OCI-LY1 (cell line): ENCODE results near the gene RASA2.

Experiments
- H2AFZ ChIP-seq: fragments of 200-600 bp; sonication (generic), shearing (Covaris generic); 2 replicates; pipeline ENCODE4 v1.6.0; 2014; ENCODE audit warnings: antibody characterized with exemption, mild to moderate bottlenecking, low read length
- H3F3A ChIP-seq: fragments of 200-600 bp; sonication (generic), shearing (Covaris generic); 2 replicates; pipeline ENCODE4 v1.6.0; 2014; ENCODE audit warnings: mild to moderate bottlenecking, antibody characterized with exemption, low read length, moderate library complexity; ENCODE audit not compliant: insufficient read depth
- H3K27ac ChIP-seq: fragments of 200-600 bp; sonication (generic); 2 replicates; pipeline ENCODE4 v1.5.1; 2014; ENCODE audit warnings: low read length, mixed run types, mild to moderate bottlenecking, low read depth; ENCODE audit not compliant: poor library complexity, severe bottlenecking
- H3K27me3 ChIP-seq: fragments of 200-600 bp; sonication (generic); 2 replicates; pipeline ENCODE4 v1.6.0; 2014; ENCODE audit warnings: antibody characterized with exemption, mild to moderate bottlenecking, low read length, moderate library complexity; ENCODE audit not compliant: insufficient read depth
- H3K36me3 ChIP-seq: fragments of 200-600 bp; sonication (generic); 2 replicates; pipeline ENCODE4 v1.6.1; 2014; ENCODE audit warnings: mild to moderate bottlenecking, antibody characterized with exemption, low read length, moderate library complexity, mixed read lengths; ENCODE audit not compliant: insufficient read depth
- H3K4me1 ChIP-seq: fragments of 200-600 bp; sonication (generic); 2 replicates; pipeline ENCODE4 v1.5.1; 2014; ENCODE audit warnings: mild to moderate bottlenecking, low read length, moderate library complexity; ENCODE audit not compliant: insufficient read depth, severe bottlenecking
- H3K4me2 ChIP-seq: fragments of 200-600 bp; sonication (generic), shearing (Covaris generic); 2 replicates; pipeline ENCODE4 v1.6.1; 2014; ENCODE audit warnings: low read length
- H3K4me3 ChIP-seq: fragments of 200-600 bp; sonication (generic); 2 replicates; pipeline ENCODE4 v1.5.1; 2014; ENCODE audit warnings: low read length, low read depth, mild to moderate bottlenecking, mixed read lengths; ENCODE audit not compliant: poor library complexity, severe bottlenecking
- H3K79me2 ChIP-seq: fragments of 200-600 bp; shearing (Covaris generic); 2 replicates; pipeline ENCODE4 v1.6.1; 2016; ENCODE audit warnings: mixed run types, low read length, mixed read lengths; ENCODE audit not compliant: insufficient read depth
- H3K9ac ChIP-seq: fragments of 200-600 bp; sonication (generic), shearing (Covaris generic); 2 replicates; pipeline ENCODE4 v1.6.1; 2014; ENCODE audit warnings: mild to moderate bottlenecking, low read length, mixed read lengths
- H3K9me2 ChIP-seq: fragments of 200-600 bp; sonication (generic), shearing (Covaris generic); 2 replicates; pipeline ENCODE4 v1.6.1; 2014; ENCODE audit warnings: low read depth, mild to moderate bottlenecking, low read length, mixed read lengths
- H3K9me3 ChIP-seq: fragments of 200-600 bp; shearing (Covaris generic); 2 replicates; pipeline ENCODE4 v1.6.1; 2014; ENCODE audit warnings: low read length, mixed read lengths
- H4K20me1 ChIP-seq: fragments of 200-600 bp; sonication (generic), shearing (Covaris generic); 2 replicates; pipeline ENCODE4 v1.6.0; 2016; ENCODE audit warnings: mild to moderate bottlenecking, low read length; ENCODE audit not compliant: insufficient read depth
- EZH2 ChIP-seq: fragments of 200-600 bp; sonication (generic), shearing (Covaris generic); IDR thresholded peaks from 2 replicates; pipeline ENCODE4 v1.8.0; 2017; ENCODE audit warnings: borderline replicate concordance, mixed run types, mild to moderate bottlenecking, antibody characterized with exemption, low read length, moderate library complexity, mixed read lengths
- TF ChIP-seq, protein P1 (sequence below): fragments of 200-600 bp; sonication (generic), shearing (Covaris generic); IDR thresholded peaks from 2 replicates; pipeline ENCODE4 v1.5.1; 2017; ENCODE audit warnings: mild to moderate bottlenecking, antibody characterized with exemption, low read length, moderate library complexity, mixed read lengths

The RASA2 gene

DNA sequence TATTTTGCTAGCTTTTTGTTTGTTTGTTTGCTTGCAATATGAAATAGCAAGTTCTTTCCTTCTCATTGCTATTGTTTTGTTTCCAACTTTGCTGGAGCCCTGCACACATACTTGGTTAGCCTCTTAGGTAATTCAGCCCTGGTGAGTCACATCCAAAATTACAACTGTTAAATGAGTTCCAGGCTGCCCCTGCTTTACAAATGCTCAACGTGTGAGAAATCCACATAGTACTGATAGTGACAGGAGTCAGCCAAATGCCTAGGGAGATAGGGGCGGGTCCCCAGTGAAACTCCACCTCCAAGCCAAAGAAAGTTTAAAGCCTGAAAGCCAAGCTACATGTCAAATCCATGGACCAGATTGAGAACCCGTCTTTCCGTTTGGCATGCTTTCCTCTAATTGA is 169.9 kb downstream of the RASA2 start:
- Histone ChIP-seq H3K4me3 (no peak overlapping the region), H3K9me3 (peaks cover 19% of the 10 kb centered on the region), H3K27ac (no peak overlapping the region), H3K4me2 (no peak overlapping the region), H3K4me1 (no peaks in the 10 kb centered on the region), H3K27me3 (peaks cover 9% of the 10 kb centered on the region; the same call in 1 of the 2 replicates), H3K36me3 (no peaks in the 10 kb centered on the region; the same call in 1 of the 2 replicates), H3K9me2 (no peaks in the 10 kb centered on the region), H2AFZ (no peak overlapping the region), H4K20me1 (no peaks in the 10 kb centered on the region), H3F3A (no peaks in the 10 kb centered on the region), H3K9ac (no peak overlapping the region), H3K79me2 (no peaks in the 10 kb centered on the region)
- no peak for TF ChIP-seq EZH2
- TF ChIP-seq, protein P1, sequence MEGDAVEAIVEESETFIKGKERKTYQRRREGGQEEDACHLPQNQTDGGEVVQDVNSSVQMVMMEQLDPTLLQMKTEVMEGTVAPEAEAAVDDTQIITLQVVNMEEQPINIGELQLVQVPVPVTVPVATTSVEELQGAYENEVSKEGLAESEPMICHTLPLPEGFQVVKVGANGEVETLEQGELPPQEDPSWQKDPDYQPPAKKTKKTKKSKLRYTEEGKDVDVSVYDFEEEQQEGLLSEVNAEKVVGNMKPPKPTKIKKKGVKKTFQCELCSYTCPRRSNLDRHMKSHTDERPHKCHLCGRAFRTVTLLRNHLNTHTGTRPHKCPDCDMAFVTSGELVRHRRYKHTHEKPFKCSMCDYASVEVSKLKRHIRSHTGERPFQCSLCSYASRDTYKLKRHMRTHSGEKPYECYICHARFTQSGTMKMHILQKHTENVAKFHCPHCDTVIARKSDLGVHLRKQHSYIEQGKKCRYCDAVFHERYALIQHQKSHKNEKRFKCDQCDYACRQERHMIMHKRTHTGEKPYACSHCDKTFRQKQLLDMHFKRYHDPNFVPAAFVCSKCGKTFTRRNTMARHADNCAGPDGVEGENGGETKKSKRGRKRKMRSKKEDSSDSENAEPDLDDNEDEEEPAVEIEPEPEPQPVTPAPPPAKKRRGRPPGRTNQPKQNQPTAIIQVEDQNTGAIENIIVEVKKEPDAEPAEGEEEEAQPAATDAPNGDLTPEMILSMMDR = no peak

DNA sequence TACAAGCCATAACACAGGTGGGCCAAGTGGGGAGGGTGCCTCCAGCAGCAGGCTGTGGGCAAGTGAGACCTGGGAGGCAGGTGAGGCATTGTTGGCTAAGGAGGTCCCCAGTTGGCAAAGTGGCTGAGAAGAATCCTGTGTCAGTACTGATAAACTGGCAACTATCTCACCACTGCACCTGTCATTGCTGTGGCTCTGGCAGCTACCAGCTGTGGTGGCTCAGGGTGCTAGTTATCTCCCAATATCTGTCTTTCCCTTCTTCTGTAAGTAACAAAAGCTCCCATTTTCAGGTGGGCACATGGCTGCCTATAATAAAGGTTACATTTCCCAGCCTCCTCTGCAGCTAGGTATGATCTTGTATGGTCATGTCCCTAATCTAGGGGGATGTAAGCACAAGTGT is 170.7 kb downstream of the RASA2 start:
- H3K79me2 ChIP-seq = no peaks in the 10 kb centered on the region
- H3K9ac ChIP-seq = no peak overlapping the region
- no peaks in the 10 kb centered on the region for H3F3A ChIP-seq
- no peak overlapping the region for H2AFZ ChIP-seq
- peaks cover 9% of the 10 kb centered on the region; the same call in 1 of the 2 replicates for H3K27me3 ChIP-seq
- no peaks in the 10 kb centered on the region for H3K9me2 ChIP-seq
- H3K27ac ChIP-seq = no peak overlapping the region
- H3K4me2 ChIP-seq = no peak overlapping the region
- H3K9me3 ChIP-seq = peaks cover 19% of the 10 kb centered on the region
- no peaks in the 10 kb centered on the region; the same call in 1 of the 2 replicates for H3K36me3 ChIP-seq
- H4K20me1 ChIP-seq = no peaks in the 10 kb centered on the region
- no peak for TF ChIP-seq EZH2
- TF ChIP-seq, protein P1 = no peak
- no peak overlapping the region for H3K4me3 ChIP-seq
- H3K4me1 ChIP-seq = no peaks in the 10 kb centered on the region

DNA sequence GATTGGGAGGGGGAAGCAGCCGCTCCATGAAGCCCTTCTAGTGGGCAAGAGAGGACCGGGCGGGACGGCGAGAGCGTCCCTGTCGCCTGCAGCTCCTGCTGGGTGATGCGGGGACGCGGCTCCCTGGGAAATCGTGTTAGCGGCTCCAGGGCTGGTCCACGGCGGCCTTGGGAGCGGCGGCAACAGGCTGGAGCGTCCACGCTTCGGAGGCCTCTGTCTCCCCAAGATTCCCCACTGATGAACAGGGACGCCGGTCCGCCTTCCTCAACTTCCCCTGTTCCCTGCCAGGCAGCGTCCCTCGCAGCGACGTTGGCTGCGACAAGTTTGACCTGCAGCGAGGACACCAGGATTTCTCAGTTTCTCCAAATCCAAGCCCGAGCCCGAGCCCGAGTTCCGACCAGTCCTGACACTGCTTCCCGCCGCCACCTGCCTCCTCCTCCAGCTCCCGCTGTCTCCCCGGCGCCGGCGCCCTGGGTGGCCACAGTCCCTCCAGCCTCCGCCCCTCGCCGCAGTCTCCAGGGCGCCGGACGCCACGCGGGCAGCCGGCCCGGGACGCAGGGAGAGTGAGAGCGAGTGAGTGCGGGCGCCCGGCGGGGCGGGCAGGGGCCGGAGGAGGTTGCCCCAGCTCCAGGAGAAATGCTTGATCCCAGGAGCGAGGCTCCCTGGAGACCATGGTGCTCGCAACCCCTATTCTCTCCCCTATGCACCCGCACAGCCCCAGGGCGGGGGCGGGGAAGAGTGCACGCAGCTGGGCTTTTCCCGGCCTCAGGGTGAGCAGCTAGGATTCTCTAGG is 173.2 kb downstream of the RASA2 start:
- TF ChIP-seq EZH2 = no peak
- TF ChIP-seq, protein P1 = no peak

More for the DNA sequence above, 173.2 kb downstream of the RASA2 start:
- no peaks in the 10 kb centered on the region for H3K4me1 ChIP-seq
- no peaks in the 10 kb centered on the region for H4K20me1 ChIP-seq
- no peaks in the 10 kb centered on the region for H3K79me2 ChIP-seq
- H3K36me3 ChIP-seq = no peaks in the 10 kb centered on the region; the same call in 1 of the 2 replicates
- no peak overlapping the region for H2AFZ ChIP-seq
- H3F3A ChIP-seq = no peaks in the 10 kb centered on the region
- no peak overlapping the region for H3K4me3 ChIP-seq
- H3K9ac ChIP-seq = no peak overlapping the region
- peaks cover 9% of the 10 kb centered on the region; the same call in 1 of the 2 replicates for H3K27me3 ChIP-seq
- no peak overlapping the region for H3K4me2 ChIP-seq
- peaks cover 19% of the 10 kb centered on the region for H3K9me3 ChIP-seq
- no peaks in the 10 kb centered on the region for H3K9me2 ChIP-seq
- no peak overlapping the region for H3K27ac ChIP-seq
